H1 (cell line): Measurements from ENCODE around the gene BPIFB4. TPM values are rescaled to one million over a fixed set of nuclear protein-coding genes. Genes with fewer than 3 reads are reported as not detected.
"Not testable (repeated sequence)": the region's sequence is repeated elsewhere in the genome, so short reads cannot be mapped to it uniquely, and the experiment has no call there.

Experiments used
- CTCF ChIA-PET: fragments of 300-600 bp; sonication (Branson Sonifier 250); formaldehyde crosslinking; loops from one replicate; lab custom pipeline; 2021; ENCODE audit not compliant: partially characterized antibody; lab: Charles Lee
- POLR2A ChIA-PET: fragments of 300-600 bp; sonication (Branson Sonifier 250); formaldehyde crosslinking; loops from one replicate; lab custom pipeline; 2021; ENCODE audit warnings: inconsistent platforms; ENCODE audit not compliant: partially characterized antibody; lab: Charles Lee
- DNase-seq, 2 experiments: peaks; one replicate each; pipeline versions ENCODE4 v3.0.0 to v3.0.0-alpha.2; 2010 to 2022; ENCODE audit warnings: low spot score in 2 of 2, low read depth in 1 of 2, mixed read lengths in 1 of 2
- FAIRE-seq: peaks from 2 replicates; lab custom pipeline; 2011; peaks lifted over from hg19 to GRCh38; lab: Jason Lieb, UNC
- H2AFZ ChIP-seq: 2 replicates; pipeline ENCODE4 v1.8.1; 2012; ENCODE audit warnings: low read length, inconsistent platforms
- H2AK5ac ChIP-seq: 2 replicates; pipeline ENCODE4 v1.6.1; 2013; ENCODE audit warnings: low read depth, low read length
- H2BK120ac ChIP-seq: replicated peaks from 2 replicates; pipeline ENCODE3; 2013; ENCODE audit warnings: low read depth, low read length, inconsistent platforms
- H2BK12ac ChIP-seq: 2 replicates; pipeline ENCODE4 v1.6.1; 2013; ENCODE audit warnings: low read depth, low read length
- H2BK15ac ChIP-seq: 2 replicates; pipeline ENCODE4 v1.6.1; 2013; ENCODE audit warnings: low read length
- H2BK20ac ChIP-seq: 2 replicates; pipeline ENCODE4 v1.6.1; 2013; ENCODE audit warnings: low read length
- H2BK5ac ChIP-seq: 2 replicates; pipeline ENCODE4 v1.6.1; 2013; ENCODE audit warnings: low read depth, low read length
- H3K14ac ChIP-seq: 2 replicates; pipeline ENCODE4 v1.6.1; 2013; ENCODE audit warnings: inconsistent platforms; ENCODE audit not compliant: insufficient read length
- H3K18ac ChIP-seq: 2 replicates; pipeline ENCODE4 v1.6.1; 2013; ENCODE audit warnings: low read length; ENCODE audit errors: extremely low read depth
- H3K23ac ChIP-seq: 2 replicates; pipeline ENCODE4 v1.6.1; 2013; ENCODE audit warnings: inconsistent platforms; ENCODE audit not compliant: insufficient read length
- H3K23me2 ChIP-seq: 2 replicates; pipeline ENCODE4 v1.6.1; 2013; ENCODE audit warnings: low read depth, low read length
- H3K27ac ChIP-seq: 2 replicates; pipeline ENCODE4 v1.6.1; 2011; ENCODE audit warnings: low read depth, low read length, inconsistent platforms
- H3K27me3 ChIP-seq, 4 experiments: replicated peaks in 1 of 4; 1 replicate in 1 of 4; 2 replicates in 3 of 4; pipeline versions ENCODE4 v1.6.1 to v1.8.1; 2011 to 2013; ENCODE audit warnings: low read length in 3 of 4, mild to moderate bottlenecking in 3 of 4, inconsistent platforms in 2 of 4, mixed read lengths in 2 of 4, moderate library complexity in 1 of 4; ENCODE audit not compliant: control insufficient read depth in 3 of 4, insufficient read depth in 3 of 4; ENCODE audit errors: extremely low read depth in 1 of 4
- H3K36me3 ChIP-seq, 4 experiments: 2 replicates each; pipeline versions ENCODE4 v1.6.1 to v1.8.1; 2011 to 2013; ENCODE audit warnings: mild to moderate bottlenecking in 4 of 4, low read length in 3 of 4, moderate library complexity in 2 of 4, control low read depth in 1 of 4, inconsistent platforms in 1 of 4; ENCODE audit not compliant: insufficient read depth in 4 of 4, control insufficient read depth in 2 of 4
- H3K4ac ChIP-seq: replicated peaks from 2 replicates; pipeline ENCODE3; 2013; ENCODE audit warnings: low read length, low read depth, mixed read lengths, inconsistent platforms; ENCODE audit not compliant: insufficient read length
- H3K4me1 ChIP-seq, 4 experiments: replicated peaks in 1 of 4; 1 replicate in 1 of 4; 2 replicates in 3 of 4; pipeline versions ENCODE4 v1.6.1 to v1.8.1; 2011 to 2013; ENCODE audit warnings: low read length in 3 of 4, inconsistent platforms in 2 of 4, mixed read lengths in 1 of 4; ENCODE audit not compliant: insufficient read depth in 4 of 4, control insufficient read depth in 3 of 4
- H3K4me2 ChIP-seq, 2 experiments: 2 replicates each; pipeline versions ENCODE4 v1.6.1 to v1.8.1; 2011 to 2013; ENCODE audit warnings: low read depth in 2 of 2, low read length in 2 of 2, control low read depth in 1 of 2, inconsistent platforms in 1 of 2, mild to moderate bottlenecking in 1 of 2; ENCODE audit not compliant: insufficient read depth in 1 of 2
- H3K4me3 ChIP-seq, 4 experiments: fragments of 200-600, 300-600 bp in 1 of 4; sonication (generic), shearing (Covaris generic), sonication (Bioruptor Twin) in 1 of 4; 2 replicates each; pipeline versions ENCODE4 v1.5.1 to v1.8.1; 2011 to 2016; ENCODE audit warnings: low read length in 4 of 4, low read depth in 3 of 4, control low read depth in 2 of 4, inconsistent platforms in 2 of 4, mild to moderate bottlenecking in 2 of 4, mixed read lengths in 1 of 4, moderate library complexity in 1 of 4; ENCODE audit not compliant: insufficient read depth in 2 of 4; ENCODE audit errors: extremely low read depth in 1 of 4
- H3K56ac ChIP-seq: replicated peaks from 2 replicates; pipeline ENCODE3; 2013; ENCODE audit warnings: low read depth, mild to moderate bottlenecking, mixed read lengths, low read length, inconsistent platforms; ENCODE audit not compliant: insufficient read length
- H3K79me1 ChIP-seq: 2 replicates; pipeline ENCODE4 v1.6.1; 2013; ENCODE audit warnings: low read depth, low read length, control low read depth
- H3K79me2 ChIP-seq, 2 experiments: 2 replicates each; pipeline versions ENCODE4 v1.6.1 to v1.8.1; 2012 to 2013; ENCODE audit warnings: low read length in 2 of 2, mild to moderate bottlenecking in 2 of 2, inconsistent platforms in 1 of 2; ENCODE audit not compliant: insufficient read depth in 2 of 2, control insufficient read depth in 1 of 2
- H3K9ac ChIP-seq, 4 experiments: replicated peaks in 1 of 4; 1 replicate in 1 of 4; 2 replicates in 3 of 4; pipeline versions ENCODE4 v1.6.1 to v1.8.1; 2011 to 2013; ENCODE audit warnings: low read depth in 3 of 4, low read length in 3 of 4, control low read depth in 2 of 4, mild to moderate bottlenecking in 2 of 4, moderate library complexity in 2 of 4, inconsistent platforms in 1 of 4; ENCODE audit errors: extremely low read depth in 1 of 4
- H3K9me3 ChIP-seq, 2 experiments: 2 replicates each; pipeline versions ENCODE4 v1.6.1 to v1.8.1; 2012 to 2013; ENCODE audit warnings: mild to moderate bottlenecking in 2 of 2, moderate library complexity in 2 of 2, control low read depth in 1 of 2, inconsistent platforms in 1 of 2, low read depth in 1 of 2, low read length in 1 of 2, mixed read lengths in 1 of 2; ENCODE audit not compliant: insufficient read depth in 2 of 2
- H4K20me1 ChIP-seq, 2 experiments: replicated peaks in 1 of 2; 2 replicates each; pipeline versions ENCODE3 to v1.8.1; 2011 to 2013; ENCODE audit warnings: inconsistent platforms in 2 of 2, low read length in 2 of 2, mild to moderate bottlenecking in 1 of 2; ENCODE audit not compliant: insufficient read depth in 2 of 2, control insufficient read depth in 1 of 2
- H4K5ac ChIP-seq: 2 replicates; pipeline ENCODE4 v1.6.1; 2013; ENCODE audit warnings: low read length, low read depth, mixed read lengths, inconsistent platforms; ENCODE audit not compliant: insufficient read length
- H4K8ac ChIP-seq: 2 replicates; pipeline ENCODE4 v1.8.0; 2013; ENCODE audit warnings: mild to moderate bottlenecking, moderate library complexity, low read length, inconsistent platforms; ENCODE audit not compliant: insufficient read depth; ENCODE audit errors: extremely low read depth
- H4K91ac ChIP-seq: replicated peaks from 2 replicates; pipeline ENCODE3; 2013; ENCODE audit warnings: low read length, mixed read lengths, inconsistent platforms; ENCODE audit not compliant: insufficient read length
- RAD21 ChIP-seq, 2 experiments: IDR thresholded peaks in 1 of 2; conservative IDR thresholded peaks in 1 of 2; 2 replicates each; pipeline ENCODE4 v1.6.1; 2011; ENCODE audit warnings: low read depth in 2 of 2, low read length in 2 of 2, improper control_type of control experiment in 1 of 2, inconsistent platforms in 1 of 2, mild to moderate bottlenecking in 1 of 2, moderate library complexity in 1 of 2
- SIN3A ChIP-seq, 2 experiments: IDR thresholded peaks in 1 of 2; conservative IDR thresholded peaks in 1 of 2; 2 replicates each; pipeline ENCODE4 v1.6.1; 2011 to 2012; ENCODE audit warnings: low read length in 2 of 2, improper control_type of control experiment in 1 of 2, low read depth in 1 of 2, mild to moderate bottlenecking in 1 of 2
- WGBS, 2 experiments: shearing (Covaris generic) in 1 of 2; methylation state at CpG; one replicate each; pipeline versions ENCODE4 v1.1.6 to v1.1.7; 2013 to 2015; ENCODE audit warnings: low lambda C conversion rate in 2 of 2, mixed read lengths in 2 of 2, inconsistent platforms in 1 of 2, low coverage in 1 of 2, missing lambda C conversion rate in 1 of 2; ENCODE audit not compliant: insufficient replicate concordance in 2 of 2, insufficient coverage in 1 of 2, insufficient read length in 1 of 2; ENCODE audit errors: extremely low coverage in 1 of 2, missing lambda C conversion rate in 1 of 2; 5-methylcytosine and 5-hydroxymethylcytosine counted together
- polyA plus RNA-seq, 7 experiments: library from polyadenylated mRNA; depleted of rRNA in 3 of 7; stranded (reverse) in 5 of 7; unstranded in 2 of 7; fragments of >200 nt in 5 of 7; fragments of 200-250 nt in 2 of 7; gene quantifications; 1 replicate in 5 of 7; 2 replicates in 1 of 7; 4 replicates in 1 of 7; pipeline versions ENCODE4 v1.2.1 to v1.2.3, GENCODE V29; 2011 to 2013; ENCODE audit warnings: missing spikeins in 2 of 7, mixed read lengths in 2 of 7
- total RNA-seq: library from RNA; stranded (reverse); fragmentation: NEBNext Ultra II Directional; extraction: Animal tissue kit (Norgen Biotek cat#: 25700); gene quantifications from 2 replicates; pipeline ENCODE4 v1.2.1, GENCODE V29; 2021
- TF ChIP-seq, protein P1 (sequence below), 3 experiments: IDR thresholded peaks; 1 replicate in 2 of 3; 2 replicates in 1 of 3; pipeline versions ENCODE4 v1.5.1 to v1.6.1; 2011; ENCODE audit warnings: low read length in 3 of 3, mild to moderate bottlenecking in 3 of 3, inconsistent platforms in 2 of 3, low read depth in 1 of 3, moderate library complexity in 1 of 3; ENCODE audit not compliant: insufficient read depth in 1 of 3; ENCODE audit errors: control extremely low read depth in 1 of 3
- TF ChIP-seq, protein P2 (sequence below): IDR thresholded peaks from 2 replicates; pipeline ENCODE4 v1.6.1; 2012; ENCODE audit warnings: inconsistent platforms
- TF ChIP-seq, protein P3 (sequence below): IDR thresholded peaks from 2 replicates; pipeline ENCODE4 v1.6.1; 2011; ENCODE audit warnings: low read length, improper control_type of control experiment
- TF ChIP-seq, protein P4 (sequence below): IDR thresholded peaks from 2 replicates; pipeline ENCODE4 v1.6.1; 2011; ENCODE audit warnings: low read depth, mild to moderate bottlenecking, low read length; ENCODE audit not compliant: insufficient read depth

BPIFB4 gene
- total and polyA plus RNA-seq, 2 of the 8 experiments (the other 6 are each of a cell fraction or from before 2014, with no cell fraction given): not detected

DNA sequence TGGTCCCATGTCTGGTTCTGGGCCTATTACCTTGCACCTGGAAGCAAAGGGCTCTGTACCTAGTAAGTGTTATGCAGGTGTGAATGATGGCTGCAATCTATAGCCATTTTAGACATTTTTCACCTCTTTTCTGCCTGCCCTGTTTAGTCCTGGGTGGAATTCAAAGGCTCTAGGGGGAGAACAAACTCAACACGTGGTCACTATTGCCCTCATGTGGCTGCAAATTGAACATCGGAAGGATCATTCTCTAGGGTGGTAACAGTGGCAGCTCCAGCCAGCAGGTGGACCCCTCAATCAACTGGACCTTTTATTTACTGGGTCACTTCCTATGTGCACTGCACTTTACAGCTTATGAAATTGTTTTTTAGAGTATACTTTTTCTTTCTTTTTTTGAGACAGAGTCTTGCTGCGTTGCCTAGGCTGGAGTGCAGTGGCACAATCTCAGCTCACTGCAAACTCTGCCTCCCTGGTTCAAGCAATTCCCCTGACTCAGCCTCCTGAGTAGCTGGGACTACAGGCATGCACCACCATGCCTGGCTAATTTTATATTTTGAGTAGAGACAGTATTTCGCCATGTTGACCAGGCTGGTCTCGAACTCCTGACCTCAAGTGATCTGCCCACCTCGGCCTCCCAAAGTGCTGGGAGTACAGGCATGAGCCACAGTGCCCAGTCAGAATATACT is 16.6 kb downstream of the BPIFB4 start:
- H4K8ac ChIP-seq: not testable (repeated sequence)
- CTCF ChIA-PET: interaction anchor here (0.5 to 4.7 kb wide), 67 partner anchors 9 to 224 kb away, joined by 3 to 32 read pairs (median 4); partner anchors contain the start of genes BPIFA1, BPIFB2, BPIFB4 and SUN5

More for the DNA sequence above, 16.6 kb downstream of the BPIFB4 start:
- not testable (repeated sequence) for H3K27me3 ChIP-seq
- 21% methylated on average over 6 of the region's 6 CpGs; no CpG with 5 or more reads in 1 of the 2 experiments for WGBS, 2 experiments
- TF ChIP-seq RAD21 (IDR thresholded peaks at IDR 0.05 in 1 of 2, conservative IDR thresholded peaks at IDR 0.05 in 1 of 2; ENCODE audit: low read depth in 2 of 2, low read length in 2 of 2) (peak; percentile 97 to 99), SIN3A (conservative IDR thresholded peaks at IDR 0.05 in 1 of 2, IDR thresholded peaks at IDR 0.05 in 1 of 2; ENCODE audit: low read depth in 1 of 2, low read length in 2 of 2) (0 out of 4 replicates have a peak, but pooled peaks of 1 of the 2 experiments have one; percentile 31)
- TF ChIP-seq, protein P1, sequence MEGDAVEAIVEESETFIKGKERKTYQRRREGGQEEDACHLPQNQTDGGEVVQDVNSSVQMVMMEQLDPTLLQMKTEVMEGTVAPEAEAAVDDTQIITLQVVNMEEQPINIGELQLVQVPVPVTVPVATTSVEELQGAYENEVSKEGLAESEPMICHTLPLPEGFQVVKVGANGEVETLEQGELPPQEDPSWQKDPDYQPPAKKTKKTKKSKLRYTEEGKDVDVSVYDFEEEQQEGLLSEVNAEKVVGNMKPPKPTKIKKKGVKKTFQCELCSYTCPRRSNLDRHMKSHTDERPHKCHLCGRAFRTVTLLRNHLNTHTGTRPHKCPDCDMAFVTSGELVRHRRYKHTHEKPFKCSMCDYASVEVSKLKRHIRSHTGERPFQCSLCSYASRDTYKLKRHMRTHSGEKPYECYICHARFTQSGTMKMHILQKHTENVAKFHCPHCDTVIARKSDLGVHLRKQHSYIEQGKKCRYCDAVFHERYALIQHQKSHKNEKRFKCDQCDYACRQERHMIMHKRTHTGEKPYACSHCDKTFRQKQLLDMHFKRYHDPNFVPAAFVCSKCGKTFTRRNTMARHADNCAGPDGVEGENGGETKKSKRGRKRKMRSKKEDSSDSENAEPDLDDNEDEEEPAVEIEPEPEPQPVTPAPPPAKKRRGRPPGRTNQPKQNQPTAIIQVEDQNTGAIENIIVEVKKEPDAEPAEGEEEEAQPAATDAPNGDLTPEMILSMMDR (IDR thresholded peaks at IDR 0.05; ENCODE audit: control extremely low read depth in 1 of 3, insufficient read depth in 1 of 3, low read depth in 1 of 3, low read length in 3 of 3): peak; percentile 86 to 100 (median 99)
- TF ChIP-seq, protein P2, sequence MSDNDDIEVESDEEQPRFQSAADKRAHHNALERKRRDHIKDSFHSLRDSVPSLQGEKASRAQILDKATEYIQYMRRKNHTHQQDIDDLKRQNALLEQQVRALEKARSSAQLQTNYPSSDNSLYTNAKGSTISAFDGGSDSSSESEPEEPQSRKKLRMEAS: peak; percentile 52; the same call in 1 of the 2 replicates
- TF ChIP-seq, protein P3, sequence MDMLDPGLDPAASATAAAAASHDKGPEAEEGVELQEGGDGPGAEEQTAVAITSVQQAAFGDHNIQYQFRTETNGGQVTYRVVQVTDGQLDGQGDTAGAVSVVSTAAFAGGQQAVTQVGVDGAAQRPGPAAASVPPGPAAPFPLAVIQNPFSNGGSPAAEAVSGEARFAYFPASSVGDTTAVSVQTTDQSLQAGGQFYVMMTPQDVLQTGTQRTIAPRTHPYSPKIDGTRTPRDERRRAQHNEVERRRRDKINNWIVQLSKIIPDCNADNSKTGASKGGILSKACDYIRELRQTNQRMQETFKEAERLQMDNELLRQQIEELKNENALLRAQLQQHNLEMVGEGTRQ: peak; percentile 25; the same call in 1 of the 2 replicates
- TF ChIP-seq, protein P4, sequence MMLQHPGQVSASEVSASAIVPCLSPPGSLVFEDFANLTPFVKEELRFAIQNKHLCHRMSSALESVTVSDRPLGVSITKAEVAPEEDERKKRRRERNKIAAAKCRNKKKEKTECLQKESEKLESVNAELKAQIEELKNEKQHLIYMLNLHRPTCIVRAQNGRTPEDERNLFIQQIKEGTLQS: peak; percentile 49; the same call in 1 of the 2 replicates
- TF ChIP-seq, all 59 proteins: peak for 6; not testable (repeated sequence) for 53
- H3K9ac ChIP-seq, H3K4me1 ChIP-seq, H2BK12ac ChIP-seq, H3K23ac ChIP-seq, H4K20me1 ChIP-seq, H2BK15ac ChIP-seq, H3K14ac ChIP-seq, H2BK20ac ChIP-seq, H3K4ac ChIP-seq, H3K36me3 ChIP-seq, H3K4me3 ChIP-seq, H4K5ac ChIP-seq, H2AK5ac ChIP-seq, H2BK5ac ChIP-seq, POLR2A ChIA-PET, H3K23me2 ChIP-seq, H3K9me3 ChIP-seq, H3K4me2 ChIP-seq, H3K18ac ChIP-seq, H4K91ac ChIP-seq, H3K79me2 ChIP-seq, H2BK120ac ChIP-seq, H3K79me1 ChIP-seq, H3K27ac ChIP-seq, H3K56ac ChIP-seq: not testable (repeated sequence)
- FAIRE-seq (peak; percentile 98), DNase-seq (peak; percentile 25 to 67)
- peak overlapping the region; percentile 82; the same call in 1 of the 2 replicates for H2AFZ ChIP-seq
